Naive thymus-derived CD8-positive, alpha-beta T cell (primary cell): Measurements from ENCODE around the gene ARCN1. TPM values are rescaled to one million over a fixed set of nuclear protein-coding genes. Genes with fewer than 3 reads are reported as not detected.

Source experiments
- ATAC-seq, 2 donors: fragments of 150-1000 bp; cut with Tn5 transposase in 1 of 2; sonication (Bioruptor Pico), chemical (Tn5 transposase) in 1 of 2; 1 replicate in 1 of 2; 2 replicates in 1 of 2; pipeline ENCODE4 v1.10.0; 2021; ENCODE audit warnings: mild to moderate bottlenecking in 2 of 2, moderate library complexity in 2 of 2
- POLR2A ChIA-PET: fragments of 350-600 bp; sonication (Branson Sonifier 250); formaldehyde crosslinking; loops from one replicate; lab custom pipeline; 2021; ENCODE audit warnings: antibody characterized with exemption; lab: Charles Lee
- DNase-seq, 10 donors: peaks; one replicate each; pipeline versions ENCODE4 v3.0.0 to v3.0.0-alpha.2; 2020 to 2022
- H3K27ac Mint-ChIP-seq, 10 donors: one replicate each; pipeline ENCODE4 v1.8.0; 2020 to 2022; ENCODE audit warnings: mild to moderate bottlenecking in 10 of 10, mixed read lengths in 10 of 10, moderate library complexity in 4 of 10, inconsistent platforms in 1 of 10
- H3K27me3 Mint-ChIP-seq, 5 donors: one replicate each; pipeline ENCODE4 v1.8.0; 2021 to 2022; ENCODE audit warnings: mixed read lengths in 5 of 5
- H3K36me3 Mint-ChIP-seq, 3 donors: one replicate each; pipeline ENCODE4 v1.8.0; 2020 to 2022; ENCODE audit warnings: mixed read lengths in 3 of 3, mild to moderate bottlenecking in 2 of 3, inconsistent platforms in 1 of 3
- H3K4me1 Mint-ChIP-seq, 4 donors: one replicate each; pipeline ENCODE4 v1.8.0; 2021 to 2022; ENCODE audit warnings: mixed read lengths in 4 of 4
- H3K4me3 Mint-ChIP-seq, 10 donors: one replicate each; pipeline ENCODE4 v1.8.0; 2020 to 2022; ENCODE audit warnings: mild to moderate bottlenecking in 10 of 10, mixed read lengths in 10 of 10, moderate library complexity in 6 of 10, inconsistent platforms in 1 of 10
- H3K9me3 Mint-ChIP-seq, 9 donors: one replicate each; pipeline ENCODE4 v1.8.0; 2020 to 2022; ENCODE audit warnings: mixed read lengths in 9 of 9, mild to moderate bottlenecking in 3 of 9, inconsistent platforms in 1 of 9, moderate library complexity in 1 of 9
- polyA plus RNA-seq, 3 donors: library from polyadenylated mRNA; unstranded; fragments of 300-500 nt; fragmentation: Illumina TruSeq; gene quantifications; one replicate each; pipeline ENCODE4 v1.2.3, GENCODE V29; 2021
- total RNA-seq, 8 experiments: library from RNA in 2 of 8; stranded (reverse) in 2 of 8; gene quantifications; one replicate each; pipeline ENCODE4 v1.2.3 and lab custom pipeline; 2021 to 2026

ARCN1 gene
- total and polyA plus RNA-seq, 5 experiments from 2014 or later, result 106 to 138 (median 121) TPM

DNA sequence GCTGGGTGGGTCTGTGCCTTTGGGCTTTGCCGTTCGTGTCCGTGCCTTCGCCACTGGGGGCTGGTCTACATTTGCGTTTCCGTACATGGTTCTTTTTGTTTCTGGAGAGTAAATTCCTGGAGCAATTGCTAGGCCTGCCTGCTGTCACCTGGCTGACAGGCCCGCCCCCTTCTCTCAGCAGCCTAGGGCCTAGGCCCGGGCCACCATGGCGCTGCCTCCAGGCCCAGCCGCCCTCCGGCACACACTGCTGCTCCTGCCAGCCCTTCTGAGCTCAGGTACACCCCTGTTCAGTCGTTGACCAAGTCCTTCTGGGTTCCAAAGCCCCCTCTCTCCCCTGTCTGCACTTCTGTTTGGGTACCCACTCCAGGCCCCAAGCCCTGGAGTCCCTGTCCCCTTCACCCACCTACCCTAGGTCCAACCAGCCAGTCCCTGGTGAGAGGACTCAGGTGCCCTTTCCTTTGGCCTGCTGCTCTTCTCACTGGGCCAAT is 40.6 kb upstream of the ARCN1 start:
- POLR2A ChIA-PET, result interaction anchor here (0.9 kb wide), 1 partner anchor 133 kb away, joined by 4 read pairs; no protein-coding TSS in a partner anchor
- H3K4me1 Mint-ChIP-seq, result peaks cover 24 to 49% (median 37%) of the 10 kb centered on the region in 4 donors
- H3K9me3 Mint-ChIP-seq, result no peaks in the 10 kb centered on the region

DNA sequence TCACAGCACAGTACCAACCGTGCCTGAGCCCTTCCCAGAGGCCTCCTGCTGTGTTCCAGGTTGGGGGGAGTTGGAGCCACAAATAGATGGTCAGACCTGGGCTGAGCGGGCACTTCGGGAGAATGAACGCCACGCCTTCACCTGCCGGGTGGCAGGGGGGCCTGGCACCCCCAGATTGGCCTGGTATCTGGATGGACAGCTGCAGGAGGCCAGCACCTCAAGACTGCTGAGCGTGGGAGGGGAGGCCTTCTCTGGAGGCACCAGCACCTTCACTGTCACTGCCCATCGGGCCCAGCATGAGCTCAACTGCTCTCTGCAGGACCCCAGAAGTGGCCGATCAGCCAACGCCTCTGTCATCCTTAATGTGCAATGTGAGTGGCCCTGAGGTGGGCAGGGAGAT is 40.1 kb upstream of the ARCN1 start:
- Mint-ChIP-seq H3K36me3 (peaks cover 0 to 22% (median 0%) of the 10 kb centered on the region in 3 donors), H3K4me1 (peaks cover 24 to 44% (median 34%) of the 10 kb centered on the region in 4 donors), H3K27ac (peak overlapping the region in 9 of 10 donors; percentile 86 to 97 (median 95)), H3K27me3 (no peaks in the 10 kb centered on the region), H3K4me3 (peak overlapping the region; percentile 87 to 99 (median 94)), H3K9me3 (no peaks in the 10 kb centered on the region)
- POLR2A ChIA-PET, result interaction anchor here (0.9 kb wide), 1 partner anchor 134 kb away, joined by 4 read pairs; no protein-coding TSS in a partner anchor
- no peak for DNase-seq
- ATAC-seq, result no peak

More for the DNA sequence above, 40.6 kb upstream of the ARCN1 start:
- H3K27ac Mint-ChIP-seq, result peak overlapping the region; percentile 86 to 97 (median 95)
- ATAC-seq (peak; percentile 9 to 45), DNase-seq (peak in 1 of 10 donors; percentile 3)
- H3K36me3 Mint-ChIP-seq, result peaks cover 0 to 23% (median 0%) of the 10 kb centered on the region in 3 donors
- peak overlapping the region; percentile 87 to 99 (median 94) for H3K4me3 Mint-ChIP-seq
- no peaks in the 10 kb centered on the region for H3K27me3 Mint-ChIP-seq

DNA sequence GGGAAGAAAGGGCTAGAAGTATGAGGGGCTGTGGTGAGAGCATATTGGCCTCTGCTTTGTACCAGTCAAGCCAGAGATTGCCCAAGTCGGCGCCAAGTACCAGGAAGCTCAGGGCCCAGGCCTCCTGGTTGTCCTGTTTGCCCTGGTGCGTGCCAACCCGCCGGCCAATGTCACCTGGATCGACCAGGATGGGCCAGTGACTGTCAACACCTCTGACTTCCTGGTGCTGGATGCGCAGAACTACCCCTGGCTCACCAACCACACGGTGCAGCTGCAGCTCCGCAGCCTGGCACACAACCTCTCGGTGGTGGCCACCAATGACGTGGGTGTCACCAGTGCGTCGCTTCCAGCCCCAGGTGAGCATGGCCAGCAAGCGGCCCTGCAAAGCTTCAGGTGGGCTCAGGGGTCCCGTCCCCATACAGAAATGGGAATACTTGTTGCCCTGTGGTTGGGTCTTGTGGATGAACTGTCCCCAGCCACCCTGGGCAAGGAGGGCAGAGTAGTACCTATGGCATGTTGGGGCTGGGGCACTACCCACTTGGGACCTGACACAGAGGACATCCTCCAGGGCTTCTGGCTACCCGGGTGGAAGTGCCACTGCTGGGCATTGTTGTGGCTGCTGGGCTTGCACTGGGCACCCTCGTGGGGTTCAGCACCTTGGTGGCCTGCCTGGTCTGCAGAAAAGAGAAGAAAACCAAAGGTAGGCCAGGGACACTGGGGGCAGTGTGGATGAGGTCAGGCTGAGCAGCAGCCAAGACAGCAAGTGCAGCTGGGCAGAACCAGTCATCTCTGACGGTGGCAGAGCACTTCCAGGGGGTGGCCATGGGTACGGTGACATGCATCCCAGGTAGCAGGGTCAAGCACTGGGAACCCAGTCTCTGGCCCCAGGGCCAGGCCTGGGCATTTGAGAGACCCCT is 39.1 kb upstream of the ARCN1 start:
- DNase-seq (no peak), ATAC-seq (no peak)
- Mint-ChIP-seq H3K36me3 (peaks cover 0 to 20% (median 0%) of the 10 kb centered on the region in 3 donors), H3K9me3 (no peaks in the 10 kb centered on the region), H3K4me1 (peaks cover 17 to 36% (median 29%) of the 10 kb centered on the region in 4 donors), H3K4me3 (peak overlapping the region in 6 of 10 donors; percentile 5 to 99 (median 92)), H3K27me3 (no peaks in the 10 kb centered on the region), H3K27ac (peak overlapping the region in 2 of 10 donors; percentile 11 to 22)
- POLR2A ChIA-PET, result interaction anchor here (0.6 kb wide), 1 partner anchor 39 kb away, joined by 3 read pairs; no protein-coding TSS in a partner anchor

DNA sequence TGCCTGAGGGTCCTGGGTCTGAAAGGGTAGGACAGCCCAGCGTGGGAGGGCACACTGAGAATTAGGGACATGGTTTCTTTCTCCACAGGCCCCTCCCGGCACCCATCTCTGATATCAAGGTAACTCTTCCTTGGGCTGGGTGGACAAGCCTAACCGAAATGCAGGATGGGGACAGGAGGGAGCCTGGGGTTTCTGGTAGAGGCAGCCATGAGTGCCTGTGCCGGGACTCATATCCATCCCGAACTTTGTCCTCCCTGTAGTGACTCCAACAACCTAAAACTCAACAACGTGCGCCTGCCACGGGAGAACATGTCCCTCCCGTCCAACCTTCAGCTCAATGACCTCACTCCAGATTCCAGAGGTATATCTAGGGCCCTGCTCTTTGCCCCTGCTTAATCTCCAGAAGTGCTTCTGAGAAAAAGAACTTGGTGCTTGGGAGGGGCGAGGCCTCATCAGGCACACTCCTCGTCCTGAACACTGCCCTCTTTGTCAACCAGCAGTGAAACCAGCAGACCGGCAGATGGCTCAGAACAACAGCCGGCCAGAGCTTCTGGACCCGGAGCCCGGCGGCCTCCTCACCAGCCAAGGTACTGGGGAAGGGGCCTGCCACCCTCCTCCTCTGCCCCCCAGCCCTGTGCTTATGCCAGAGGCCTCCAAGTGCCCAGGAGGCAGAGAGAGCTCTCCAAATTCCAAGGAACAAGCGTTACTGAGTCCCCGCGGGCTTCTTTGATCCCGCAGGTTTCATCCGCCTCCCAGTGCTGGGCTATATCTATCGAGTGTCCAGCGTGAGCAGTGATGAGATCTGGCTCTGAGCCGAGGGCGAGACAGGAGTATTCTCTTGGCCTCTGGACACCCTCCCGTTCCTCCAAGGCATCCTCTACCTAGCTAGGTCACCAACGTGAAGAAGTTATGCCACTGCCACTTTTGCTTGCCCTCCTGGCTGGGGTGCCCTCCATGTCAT is 38.2 kb upstream of the ARCN1 start:
- Mint-ChIP-seq H3K9me3 (no peaks in the 10 kb centered on the region), H3K27ac (peak overlapping the region in 2 of 10 donors; percentile 14 to 44), H3K36me3 (peaks cover 0 to 22% (median 0%) of the 10 kb centered on the region in 3 donors), H3K27me3 (no peaks in the 10 kb centered on the region), H3K4me3 (peak overlapping the region in 1 of 10 donors; percentile 45), H3K4me1 (peaks cover 13 to 28% (median 25%) of the 10 kb centered on the region in 4 donors)
- ATAC-seq (no peak), DNase-seq (no peak)
- POLR2A ChIA-PET, result interaction anchor here (0.6 to 1.3 kb wide), 3 partner anchors 10 to 345 kb away, joined by 3 to 4 read pairs (median 3); no protein-coding TSS in a partner anchor

DNA sequence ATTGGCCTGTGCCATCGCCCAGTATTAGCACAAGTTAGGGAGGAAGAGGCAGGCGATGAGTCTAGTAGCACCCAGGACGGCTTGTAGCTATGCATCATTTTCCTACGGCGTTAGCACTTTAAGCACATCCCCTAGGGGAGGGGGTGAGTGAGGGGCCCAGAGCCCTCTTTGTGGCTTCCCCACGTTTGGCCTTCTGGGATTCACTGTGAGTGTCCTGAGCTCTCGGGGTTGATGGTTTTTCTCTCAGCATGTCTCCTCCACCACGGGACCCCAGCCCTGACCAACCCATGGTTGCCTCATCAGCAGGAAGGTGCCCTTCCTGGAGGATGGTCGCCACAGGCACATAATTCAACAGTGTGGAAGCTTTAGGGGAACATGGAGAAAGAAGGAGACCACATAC is 36.9 kb upstream of the ARCN1 start:
- H3K9me3 Mint-ChIP-seq, result no peaks in the 10 kb centered on the region
- peaks cover 9 to 16% (median 13%) of the 10 kb centered on the region in 4 donors for H3K4me1 Mint-ChIP-seq
- no peaks in the 10 kb centered on the region for H3K27me3 Mint-ChIP-seq
- peaks cover 0 to 31% (median 0%) of the 10 kb centered on the region in 3 donors for H3K36me3 Mint-ChIP-seq
- no peak overlapping the region for H3K4me3 Mint-ChIP-seq
- H3K27ac Mint-ChIP-seq, result peak overlapping the region in 2 of 10 donors; percentile 37 to 57
- DNase-seq (no peak), ATAC-seq (no peak)
- POLR2A ChIA-PET, result interaction anchor here (0.7 to 1.3 kb wide), 2 partner anchors 8 kb away, joined by 4 read pairs; partner anchors contain the start of gene TTC36

DNA sequence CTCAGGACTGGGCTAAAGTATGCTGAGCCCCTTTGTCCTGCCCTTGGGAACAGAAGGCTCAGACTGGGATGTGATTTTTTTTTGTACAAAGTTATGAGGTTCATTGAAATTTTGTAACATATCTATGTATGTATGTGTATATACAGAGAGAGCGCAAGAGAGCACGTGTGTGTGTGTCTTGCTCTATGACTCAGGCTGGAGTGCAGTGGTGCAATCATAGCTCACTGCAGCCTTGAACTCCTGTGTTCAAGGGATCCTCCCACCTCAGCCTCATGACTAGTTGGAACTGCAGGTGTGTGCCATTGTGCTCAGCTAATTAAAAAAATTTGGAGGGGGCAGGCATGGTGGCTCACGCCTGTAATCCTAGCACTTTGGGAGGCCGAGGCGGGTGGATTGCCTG is 35.5 kb upstream of the ARCN1 start:
- no peak for DNase-seq
- peak overlapping the region in 1 of 10 donors; percentile 47 for H3K27ac Mint-ChIP-seq
- no peak for ATAC-seq
- no peaks in the 10 kb centered on the region for H3K27me3 Mint-ChIP-seq
- POLR2A ChIA-PET, result interaction anchor here (1.1 kb wide), 1 partner anchor 27 kb away, joined by 3 read pairs; no protein-coding TSS in a partner anchor
- H3K4me1 Mint-ChIP-seq, result peaks cover 3 to 10% (median 6%) of the 10 kb centered on the region in 4 donors
- H3K9me3 Mint-ChIP-seq, result no peaks in the 10 kb centered on the region
- peaks cover 0 to 41% (median 4%) of the 10 kb centered on the region in 3 donors for H3K36me3 Mint-ChIP-seq
- H3K4me3 Mint-ChIP-seq, result no peak overlapping the region

DNA sequence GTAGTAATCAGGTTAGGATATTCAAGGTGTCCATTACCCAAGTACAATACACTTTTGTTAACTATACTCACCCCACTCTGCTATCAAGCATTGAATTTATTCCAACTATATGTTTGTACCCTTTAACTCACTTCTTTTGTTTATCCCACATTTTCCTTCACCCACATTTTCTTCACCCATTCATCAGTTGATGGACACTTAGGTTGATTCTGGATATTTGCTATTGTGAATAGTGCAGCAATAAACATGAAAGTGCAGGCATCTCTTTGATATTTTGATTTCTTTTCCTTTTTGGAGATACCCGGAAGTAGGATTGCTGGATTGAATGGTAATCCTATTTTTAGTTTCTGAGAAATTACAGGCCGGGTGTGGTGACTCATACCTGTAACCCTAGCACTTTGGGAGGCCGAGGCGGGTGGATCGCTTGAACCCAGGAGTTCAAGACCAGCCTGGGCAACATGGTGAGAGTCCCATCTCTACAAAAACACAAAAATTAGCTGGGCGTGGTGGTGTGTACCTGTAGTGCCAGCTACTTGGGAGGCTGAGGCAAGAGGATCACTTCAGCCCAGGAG is 34.7 kb upstream of the ARCN1 start:
- peaks cover 0 to 2% (median under 1%) of the 10 kb centered on the region in 4 donors for H3K4me1 Mint-ChIP-seq
- H3K27me3 Mint-ChIP-seq, result no peaks in the 10 kb centered on the region
- peak overlapping the region in 1 of 10 donors; percentile 17 for H3K27ac Mint-ChIP-seq
- H3K4me3 Mint-ChIP-seq, result no peak overlapping the region
- POLR2A ChIA-PET, result interaction anchor here (1.0 to 1.1 kb wide), 2 partner anchors 10 to 28 kb away, joined by 3 read pairs; no protein-coding TSS in a partner anchor
- H3K36me3 Mint-ChIP-seq, result peaks cover 0 to 47% (median 4%) of the 10 kb centered on the region in 3 donors
- DNase-seq (no peak), ATAC-seq (no peak)
- no peaks in the 10 kb centered on the region for H3K9me3 Mint-ChIP-seq

DNA sequence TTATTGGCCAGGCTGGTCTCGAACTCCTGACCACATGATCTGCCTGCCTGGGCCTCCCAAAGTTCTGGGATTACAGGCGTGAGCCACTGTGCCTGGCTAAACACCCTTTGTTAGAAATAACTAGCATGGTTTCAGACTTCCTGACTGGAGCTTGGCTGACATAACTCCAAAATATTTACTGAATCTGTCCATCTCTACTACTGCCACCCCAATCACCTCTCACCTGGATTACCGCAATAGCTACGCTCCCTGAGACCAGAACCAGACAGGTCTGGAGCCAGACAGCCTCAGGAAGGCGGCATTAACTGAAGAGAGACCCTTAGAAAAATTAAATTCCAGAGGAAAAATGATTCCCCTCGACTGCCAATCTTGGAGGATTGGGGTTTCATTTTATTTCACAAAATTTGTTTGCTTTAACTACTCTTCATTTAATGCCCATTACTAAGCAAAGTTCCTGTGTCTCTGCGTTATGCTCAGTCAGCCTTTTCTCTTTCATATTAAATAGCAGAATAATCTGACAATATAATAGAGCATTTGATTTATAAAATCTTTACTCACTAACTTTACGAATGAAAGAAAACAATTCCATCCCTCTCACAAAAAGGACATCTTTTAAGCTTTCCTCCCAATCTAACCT is 28.1 kb upstream of the ARCN1 start:
- DNase-seq, result no peak

DNA sequence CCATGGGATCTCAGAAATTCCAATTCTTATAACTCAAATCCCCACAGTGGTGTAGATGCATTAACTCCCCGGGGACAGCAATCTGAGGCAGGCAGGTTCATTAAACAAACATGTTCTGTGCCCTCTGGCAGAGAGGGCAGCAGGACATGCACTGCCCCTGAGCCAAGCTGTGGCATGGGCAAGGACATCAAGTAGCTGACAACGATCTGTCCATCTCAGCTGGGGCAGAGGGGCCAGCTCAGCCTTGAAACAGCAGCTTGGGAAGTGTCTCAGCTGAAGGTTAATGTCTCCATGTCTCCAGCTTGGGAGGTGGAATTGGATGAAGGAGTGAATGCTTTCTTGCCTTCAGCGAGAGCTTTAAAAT is 27.6 kb upstream of the ARCN1 start:
- Mint-ChIP-seq H3K36me3 (peaks cover 0 to 52% (median 4%) of the 10 kb centered on the region in 3 donors), H3K27ac (peak overlapping the region in 3 of 10 donors; percentile 20 to 83 (median 34)), H3K4me3 (no peak overlapping the region), H3K9me3 (no peaks in the 10 kb centered on the region), H3K27me3 (no peaks in the 10 kb centered on the region), H3K4me1 (no peaks in the 10 kb centered on the region)
- POLR2A ChIA-PET, result interaction anchor here (1.6 kb wide), 1 partner anchor 10 kb away, joined by 4 read pairs; no protein-coding TSS in a partner anchor
- ATAC-seq, result no peak
- no peak for DNase-seq

More for the DNA sequence above, 28.1 kb upstream of the ARCN1 start:
- Mint-ChIP-seq H3K27ac (peak overlapping the region in 2 of 10 donors; percentile 20 to 83), H3K4me1 (no peaks in the 10 kb centered on the region), H3K9me3 (no peaks in the 10 kb centered on the region), H3K4me3 (no peak overlapping the region), H3K36me3 (peaks cover 0 to 55% (median 4%) of the 10 kb centered on the region in 3 donors), H3K27me3 (no peaks in the 10 kb centered on the region)
- no peak for ATAC-seq
- POLR2A ChIA-PET, result interaction anchor here (0.6 to 1.6 kb wide), 3 partner anchors 9 to 466 kb away, joined by 4 to 5 read pairs (median 4); no protein-coding TSS in a partner anchor

DNA sequence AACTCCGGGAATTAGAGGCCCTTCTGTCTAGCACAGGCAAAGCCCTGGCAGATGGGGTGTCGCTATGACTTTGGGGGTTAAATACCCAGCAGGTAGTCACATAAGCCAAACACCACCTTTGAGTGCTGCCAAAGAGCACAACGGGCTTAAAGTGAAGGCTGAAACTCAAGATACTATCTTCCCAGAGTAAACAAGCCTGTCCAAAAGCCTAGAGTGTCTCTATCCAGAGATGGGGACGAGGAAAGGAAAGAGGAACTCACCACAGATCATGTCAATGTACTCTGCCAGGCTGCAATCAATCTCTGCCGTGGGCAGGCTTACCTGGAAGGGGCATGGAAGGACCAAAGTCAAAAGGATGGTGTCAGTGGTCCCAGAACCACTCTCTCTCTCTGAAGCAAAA is 26.7 kb upstream of the ARCN1 start:
- Mint-ChIP-seq H3K27me3 (no peaks in the 10 kb centered on the region), H3K9me3 (no peaks in the 10 kb centered on the region), H3K27ac (peak overlapping the region in 3 of 10 donors; percentile 66 to 77 (median 68)), H3K36me3 (peaks cover 0 to 47% (median 2%) of the 10 kb centered on the region in 3 donors), H3K4me1 (no peaks in the 10 kb centered on the region), H3K4me3 (no peak overlapping the region)
- ATAC-seq (no peak), DNase-seq (no peak)
- POLR2A ChIA-PET, result no interaction called here

DNA sequence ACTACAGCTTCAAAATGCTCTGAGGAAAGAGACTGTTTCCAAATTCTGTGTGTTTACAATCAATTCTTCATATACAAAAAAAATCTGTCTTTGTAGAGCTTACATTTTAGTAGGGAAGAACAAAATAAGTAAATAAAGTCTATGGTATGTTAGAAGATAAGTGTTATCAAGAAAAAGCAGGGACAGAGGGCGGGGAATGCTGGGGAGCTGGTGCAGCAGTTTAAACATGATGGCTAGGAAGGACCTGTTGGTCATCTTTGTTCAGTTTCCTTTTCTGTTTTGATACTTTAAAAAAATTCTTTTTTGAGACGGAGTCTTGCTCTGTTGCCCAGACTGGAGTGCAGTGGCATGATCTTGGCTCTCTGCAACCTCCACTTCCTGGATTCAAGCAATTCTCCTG is 25.1 kb upstream of the ARCN1 start:
- peaks cover 0 to 48% (median 2%) of the 10 kb centered on the region in 3 donors for H3K36me3 Mint-ChIP-seq
- H3K27me3 Mint-ChIP-seq, result no peaks in the 10 kb centered on the region
- ATAC-seq (no peak), DNase-seq (no peak)
- POLR2A ChIA-PET, result no interaction called here
- no peak overlapping the region for H3K4me3 Mint-ChIP-seq
- peak overlapping the region in 3 of 10 donors; percentile 44 to 66 (median 47) for H3K27ac Mint-ChIP-seq
- H3K4me1 Mint-ChIP-seq, result no peaks in the 10 kb centered on the region
- no peaks in the 10 kb centered on the region for H3K9me3 Mint-ChIP-seq
